ENCODE data around the gene TXNRD1.
"Not testable (repeated sequence)": the region's sequence is repeated elsewhere in the genome, so short reads cannot be mapped to it uniquely, and the experiment has no call there.

The TXNRD1 gene

GRCh38 chr12:104372061-104372720 lies 156.6 kb downstream of the TXNRD1 start:
- DNase-seq (ENCODE audit: low read depth in 2 of 2) = peak in 1 of 2 experiments; percentile 10

GRCh38 chr12:104372721-104373335 lies 157.2 kb downstream of the TXNRD1 start:
- no peak for DNase-seq (ENCODE audit: low read depth in 2 of 2)

DNA sequence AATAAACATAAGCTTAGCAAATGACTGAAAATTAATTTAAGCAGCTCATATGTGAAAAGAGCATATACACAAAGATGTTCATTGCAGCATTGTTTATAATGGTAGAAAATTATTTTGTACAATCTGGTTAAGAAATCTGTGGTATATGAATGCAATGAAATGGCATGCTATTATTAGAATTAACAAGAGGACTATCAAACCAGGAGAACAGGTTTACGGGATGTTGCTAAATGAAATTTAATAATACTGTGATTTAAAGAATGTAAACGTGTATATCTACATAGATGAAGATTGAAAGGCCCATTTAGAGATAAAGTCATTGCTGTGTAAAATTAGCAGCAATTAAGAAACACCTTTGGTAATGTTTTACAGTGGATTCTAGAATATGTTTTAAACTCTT lies 158.5 kb downstream of the TXNRD1 start:
- no peak for DNase-seq (ENCODE audit: low read depth in 2 of 2)

- DNase-seq (ENCODE audit: low read depth in 2 of 2) = no peak
Measured at GRCh38 chr12:104374806-104375205, 159.2 kb downstream of the TXNRD1 start.

DNA sequence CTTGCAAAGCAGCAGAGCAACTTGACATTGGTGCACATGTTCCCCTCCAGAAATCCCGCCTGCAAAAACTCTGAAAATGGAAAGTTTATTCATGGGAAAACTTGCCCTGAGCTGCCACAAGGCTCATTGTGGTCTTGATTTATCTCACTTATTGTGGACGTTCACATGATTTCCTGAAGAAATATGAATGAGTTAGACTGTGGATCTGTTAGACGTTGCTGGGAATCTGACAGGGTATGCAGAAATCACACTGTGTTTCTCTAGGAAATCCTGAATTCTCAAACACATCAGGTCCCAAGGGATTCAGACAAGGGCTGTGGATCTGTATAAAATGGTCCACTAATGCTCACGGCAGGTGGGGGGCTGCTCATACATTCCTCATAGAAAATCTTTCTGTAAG lies 160.2 kb downstream of the TXNRD1 start:
- DNase-seq (ENCODE audit: low read depth in 2 of 2) = no peak

GRCh38 chr12:104376650-104377513 lies 161.3 kb downstream of the TXNRD1 start:
- DNase-seq (ENCODE audit: low read depth in 2 of 2) = no peak

- no peak for DNase-seq (ENCODE audit: low read depth in 2 of 2)
Measured at GRCh38 chr12:104377514-104377812, 161.9 kb downstream of the TXNRD1 start.

- no peak for DNase-seq (ENCODE audit: low read depth in 2 of 2)
Measured at GRCh38 chr12:104378427-104378826, 162.8 kb downstream of the TXNRD1 start.

GRCh38 chr12:104381341-104381730 lies 165.8 kb downstream of the TXNRD1 start:
- no peak for DNase-seq (ENCODE audit: low read depth in 2 of 2)

DNA sequence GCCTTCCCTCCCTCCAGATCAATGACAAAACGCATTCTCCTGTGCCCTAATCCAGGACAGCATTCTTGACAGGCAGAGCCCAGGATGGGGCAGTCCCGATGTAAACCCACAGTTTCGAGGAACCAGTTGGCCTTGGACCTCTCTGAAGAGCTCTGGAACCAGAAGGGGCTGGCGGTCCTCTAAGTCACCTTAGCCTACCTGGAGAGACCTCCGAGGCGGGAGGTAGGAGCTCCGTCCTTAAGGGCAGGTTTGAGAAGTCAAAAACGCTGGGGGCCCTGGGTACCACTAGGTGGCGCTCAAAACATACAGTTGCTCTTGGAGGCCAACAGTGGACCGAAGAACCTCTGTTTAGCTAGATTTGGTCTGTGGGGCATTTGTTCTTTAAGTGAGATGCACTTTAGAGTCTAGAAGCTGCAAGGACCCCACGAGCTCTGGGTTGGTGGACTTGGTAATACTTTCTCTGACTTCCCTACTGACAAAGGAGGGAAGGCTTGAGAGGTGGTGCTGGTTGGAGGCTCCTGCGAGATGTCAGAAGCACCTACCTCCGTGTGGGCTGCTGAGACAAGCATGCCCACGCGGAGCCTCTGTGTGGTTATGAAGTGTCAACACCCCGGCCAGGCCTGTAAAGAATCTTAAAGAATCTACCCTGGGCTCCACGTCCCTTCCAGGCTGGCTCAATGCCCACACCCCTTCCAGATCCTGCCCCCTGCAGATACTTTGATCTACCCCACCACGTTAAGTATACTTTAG lies 166.3 kb downstream of the TXNRD1 start:
- peak; percentile 56 to 76 for DNase-seq (ENCODE audit: low read depth in 2 of 2)

GRCh38 chr12:104384141-104384880 lies 168.7 kb downstream of the TXNRD1 start:
- no peak for DNase-seq (ENCODE audit: low read depth in 2 of 2)

GRCh38 chr12:104385510-104385909 lies 169.9 kb downstream of the TXNRD1 start:
- DNase-seq (ENCODE audit: low read depth in 2 of 2) = no peak

DNA sequence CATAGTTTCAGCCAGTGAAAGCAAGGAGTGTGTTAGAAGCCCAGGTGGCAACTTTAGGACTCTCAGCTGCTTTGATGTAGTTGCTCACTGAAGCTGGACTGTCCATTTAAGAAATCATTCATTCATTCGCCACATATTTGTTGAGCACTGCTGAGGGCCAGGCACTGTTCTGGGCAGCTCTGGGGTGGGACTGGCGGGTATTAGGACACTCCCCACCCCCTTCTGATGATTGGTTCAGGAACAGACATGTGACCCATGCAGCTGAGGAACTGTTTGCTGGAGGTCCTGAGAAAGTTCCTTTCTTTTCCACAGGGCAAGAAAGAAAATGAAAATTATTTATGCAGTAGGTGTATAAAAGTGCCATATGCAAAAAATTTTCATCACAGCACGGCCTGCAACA lies 170.9 kb downstream of the TXNRD1 start:
- no peak for DNase-seq (ENCODE audit: low read depth in 2 of 2)

DNA sequence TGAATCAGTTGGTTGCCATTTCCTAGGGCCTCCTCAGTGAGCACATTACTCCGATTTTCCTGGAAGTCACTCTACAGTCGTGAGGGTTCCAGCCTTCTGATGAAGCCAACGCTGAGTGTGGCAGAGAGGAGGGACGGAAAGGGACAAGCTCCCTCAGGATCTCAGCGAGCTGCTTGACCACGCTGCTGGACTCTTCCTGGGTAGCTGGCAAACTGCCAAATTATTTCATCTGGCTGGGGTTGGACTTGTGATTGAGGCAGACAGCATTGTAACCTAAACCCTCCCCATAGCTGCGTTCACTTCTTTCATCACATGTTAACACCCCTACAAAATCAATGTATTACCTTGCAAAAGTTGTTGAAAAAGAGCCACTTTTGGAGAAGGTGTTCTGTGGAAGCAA lies 171.6 kb downstream of the TXNRD1 start:
- DNase-seq (ENCODE audit: low read depth in 2 of 2) = no peak

DNA sequence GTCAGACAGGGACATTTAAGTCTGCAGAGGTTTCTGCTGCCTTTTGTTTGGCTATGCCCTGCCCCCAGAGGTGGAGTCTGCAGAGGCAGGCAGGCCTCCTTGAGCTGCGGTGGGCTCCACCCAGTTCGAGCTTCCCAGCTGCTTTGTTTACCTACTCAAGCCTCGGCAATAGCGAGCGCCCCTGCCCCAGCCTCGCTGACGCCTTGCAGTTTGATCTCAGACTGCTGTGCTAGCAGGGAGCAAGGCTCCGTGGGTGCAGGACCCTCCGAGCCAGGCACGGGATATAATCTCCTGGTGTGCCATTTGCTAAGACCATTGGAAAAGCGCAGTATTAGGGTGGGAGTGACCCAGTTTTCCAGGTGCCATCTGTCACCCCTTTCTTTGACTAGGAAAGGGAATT lies 178.5 kb downstream of the TXNRD1 start:
- DNase-seq (ENCODE audit: low read depth in 2 of 2) = not testable (repeated sequence)
